ENCODE results near the gene ELP5. TPM values are rescaled to one million over a fixed set of nuclear protein-coding genes. Genes with fewer than 3 reads are reported as not detected.

ELP5 gene
- total RNA-seq, 1 experiment from 2014 or later: 49.6 TPM

DNA sequence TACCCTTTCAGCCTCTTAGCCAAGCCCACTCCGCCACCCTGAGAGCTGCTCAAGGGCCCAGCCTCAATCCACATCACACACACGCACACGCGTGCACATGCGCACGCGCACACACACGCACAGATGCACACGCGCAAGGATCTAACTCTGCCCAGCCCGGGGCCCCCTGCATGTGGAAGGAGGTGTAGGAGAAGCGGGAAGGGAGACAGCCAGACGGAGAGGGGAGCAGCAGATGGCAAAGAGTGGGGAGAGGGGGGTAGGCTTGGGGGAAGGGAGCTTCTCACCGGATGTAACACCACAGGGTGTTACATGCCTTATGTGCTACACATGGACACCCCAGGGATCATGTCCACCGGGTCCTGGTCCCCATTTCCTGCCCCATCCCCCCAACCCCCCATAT lies 47.7 kb upstream of the ELP5 start:
- WGBS (ENCODE audit: extremely low coverage, insufficient read length, low lambda C conversion rate): no CpG with 5 or more reads among the region's 15 CpGs
- Histone ChIP-seq H3K4ac (ENCODE audit: low read depth, low read length) (no peak overlapping the region; the same call in 1 of the 2 replicates), H3K79me2 (ENCODE audit: insufficient read depth, low read length) (no peaks in the 10 kb centered on the region), H2BK20ac (ENCODE audit: low read depth, low read length, poor library complexity, severe bottlenecking) (no peak overlapping the region), H4K91ac (ENCODE audit: insufficient read length, low read depth, low read length) (no peak overlapping the region), H3K14ac (ENCODE audit: insufficient read depth, low read length) (0 out of 2 replicates have a peak overlapping the region, but pooled peaks have one; percentile 0), H3K27ac (ENCODE audit: insufficient read length, low read depth, low read length) (no peak overlapping the region), H2AK5ac (ENCODE audit: insufficient read length, low read length) (no peak overlapping the region), H4K5ac (ENCODE audit: insufficient read length, low read depth, low read length) (no peak overlapping the region), H3K9ac (ENCODE audit: extremely low read depth, insufficient read length, low read length) (no peak overlapping the region), H3K27me3 (ENCODE audit: insufficient read depth, low read length) (no peaks in the 10 kb centered on the region), H3T11ph (ENCODE audit: low read length) (no peak overlapping the region), H3K79me1 (ENCODE audit: insufficient read depth, low read depth, low read length, poor library complexity, severe bottlenecking) (no peaks in the 10 kb centered on the region), H2BK15ac (ENCODE audit: low read depth, low read length) (no peak overlapping the region), H4K8ac (replicated peaks; ENCODE audit: insufficient read length, low read depth, low read length) (no peak overlapping the region), H2BK12ac (ENCODE audit: insufficient read length, low read depth, low read length) (no peak overlapping the region), H4K20me1 (ENCODE audit: control insufficient read depth, insufficient read depth, insufficient read length) (no peaks in the 10 kb centered on the region), H3K23ac (ENCODE audit: insufficient read length, low read depth, low read length) (no peak overlapping the region), H2BK5ac (ENCODE audit: insufficient read length, low read length) (no peak overlapping the region), H3K23me2 (ENCODE audit: insufficient read length, low read depth, low read length, poor library complexity, severe bottlenecking) (peaks cover 5% of the 10 kb centered on the region), H2BK120ac (ENCODE audit: low read depth, low read length, poor library complexity, severe bottlenecking) (no peak overlapping the region), H3K9me3 (ENCODE audit: control insufficient read depth, low read depth, low read length) (no peaks in the 10 kb centered on the region), H3K18ac (ENCODE audit: insufficient read length, low read depth, low read length) (peak overlapping the region; percentile 3), H3K56ac (ENCODE audit: insufficient read length, low read depth, low read length) (no peak overlapping the region), H2AFZ (ENCODE audit: low read length) (no peak overlapping the region), H3K4me2 (ENCODE audit: insufficient read depth, insufficient read length, low read length) (peak overlapping the region; percentile 63), H3K4me1 (ENCODE audit: insufficient read depth, low read length) (peaks cover 9% of the 10 kb centered on the region; the same call in 1 of the 2 replicates)
- H3K36me3 Mint-ChIP-seq (ENCODE audit: insufficient read depth in 1 of 3, low read depth in 3 of 3): peaks cover 22 to 38% (median 30%) of the 10 kb centered on the region in 3 experiments
- H3K27me3 Mint-ChIP-seq (ENCODE audit: low read depth): no peaks in the 10 kb centered on the region; the same call in none of the 2 replicates
- TF ChIP-seq, protein P1, sequence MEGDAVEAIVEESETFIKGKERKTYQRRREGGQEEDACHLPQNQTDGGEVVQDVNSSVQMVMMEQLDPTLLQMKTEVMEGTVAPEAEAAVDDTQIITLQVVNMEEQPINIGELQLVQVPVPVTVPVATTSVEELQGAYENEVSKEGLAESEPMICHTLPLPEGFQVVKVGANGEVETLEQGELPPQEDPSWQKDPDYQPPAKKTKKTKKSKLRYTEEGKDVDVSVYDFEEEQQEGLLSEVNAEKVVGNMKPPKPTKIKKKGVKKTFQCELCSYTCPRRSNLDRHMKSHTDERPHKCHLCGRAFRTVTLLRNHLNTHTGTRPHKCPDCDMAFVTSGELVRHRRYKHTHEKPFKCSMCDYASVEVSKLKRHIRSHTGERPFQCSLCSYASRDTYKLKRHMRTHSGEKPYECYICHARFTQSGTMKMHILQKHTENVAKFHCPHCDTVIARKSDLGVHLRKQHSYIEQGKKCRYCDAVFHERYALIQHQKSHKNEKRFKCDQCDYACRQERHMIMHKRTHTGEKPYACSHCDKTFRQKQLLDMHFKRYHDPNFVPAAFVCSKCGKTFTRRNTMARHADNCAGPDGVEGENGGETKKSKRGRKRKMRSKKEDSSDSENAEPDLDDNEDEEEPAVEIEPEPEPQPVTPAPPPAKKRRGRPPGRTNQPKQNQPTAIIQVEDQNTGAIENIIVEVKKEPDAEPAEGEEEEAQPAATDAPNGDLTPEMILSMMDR (conservative IDR thresholded peaks at IDR 0.05): no peak
- H3K9me3 Mint-ChIP-seq: no peaks in the 10 kb centered on the region
- H3K27ac Mint-ChIP-seq: peak overlapping the region; percentile 34 to 97 (median 70); a peak in 4 of 7 replicates
- H3K4me3 Mint-ChIP-seq: peak overlapping the region; percentile 66 to 83
- DNase-seq: no peak
- peaks cover 28 to 43% of the 10 kb centered on the region in 2 experiments for H3K4me1 Mint-ChIP-seq
